ENCODE results near the gene RAB5IF.
"Not testable (repeated sequence)": the region's sequence is repeated elsewhere in the genome, so short reads cannot be mapped to it uniquely, and the experiment has no call there.

Gene RAB5IF

GRCh38 chr20:36607586-36608387 lies 2.2 kb downstream of the RAB5IF start:
- Histone ChIP-seq H3K4me1 (ENCODE audit: control insufficient read depth, insufficient read depth, low read length) (peaks cover 2% of the 10 kb centered on the region), H3K4me3 (ENCODE audit: low read length) (no peak overlapping the region), H3K36me3 (ENCODE audit: control insufficient read depth, insufficient read depth, low read length) (peaks cover 13% of the 10 kb centered on the region; the same call in 1 of the 2 replicates), H3K27me3 (ENCODE audit: control insufficient read depth, insufficient read depth, low read length) (no peaks in the 10 kb centered on the region), H3K27ac (ENCODE audit: low read length) (no peak overlapping the region), H3K9me3 (ENCODE audit: control insufficient read depth, insufficient read depth, low read length) (no peaks in the 10 kb centered on the region)
- no peak for DNase-seq (ENCODE audit: low read depth, low spot score)
- WGBS (ENCODE audit: insufficient coverage, insufficient read length), result no CpG with 5 or more reads among the region's 7 CpGs

GRCh38 chr20:36608388-36608728 lies 2.8 kb downstream of the RAB5IF start:
- DNase-seq (ENCODE audit: low read depth, low spot score); H3K27ac ChIP-seq (ENCODE audit: low read length); H3K4me1 ChIP-seq (ENCODE audit: control insufficient read depth, insufficient read depth, low read length); H3K4me3 ChIP-seq (ENCODE audit: low read length); H3K27me3 ChIP-seq (ENCODE audit: control insufficient read depth, insufficient read depth, low read length); H3K9me3 ChIP-seq (ENCODE audit: control insufficient read depth, insufficient read depth, low read length): not testable (repeated sequence)
- no CpG with 5 or more reads among the region's 6 CpGs for WGBS (ENCODE audit: insufficient coverage, insufficient read length)
- H3K36me3 ChIP-seq (ENCODE audit: control insufficient read depth, insufficient read depth, low read length), result peaks cover 16% of the 10 kb centered on the region; the same call in 1 of the 2 replicates

GRCh38 chr20:36611625-36612024 lies 6.0 kb downstream of the RAB5IF start:
- no CpG with 5 or more reads among the region's 5 CpGs for WGBS (ENCODE audit: insufficient coverage, insufficient read length)
- DNase-seq (ENCODE audit: low read depth, low spot score), result no peak
- H3K36me3 ChIP-seq (ENCODE audit: control insufficient read depth, insufficient read depth, low read length), result peaks cover 20% of the 10 kb centered on the region; the same call in 1 of the 2 replicates

DNA sequence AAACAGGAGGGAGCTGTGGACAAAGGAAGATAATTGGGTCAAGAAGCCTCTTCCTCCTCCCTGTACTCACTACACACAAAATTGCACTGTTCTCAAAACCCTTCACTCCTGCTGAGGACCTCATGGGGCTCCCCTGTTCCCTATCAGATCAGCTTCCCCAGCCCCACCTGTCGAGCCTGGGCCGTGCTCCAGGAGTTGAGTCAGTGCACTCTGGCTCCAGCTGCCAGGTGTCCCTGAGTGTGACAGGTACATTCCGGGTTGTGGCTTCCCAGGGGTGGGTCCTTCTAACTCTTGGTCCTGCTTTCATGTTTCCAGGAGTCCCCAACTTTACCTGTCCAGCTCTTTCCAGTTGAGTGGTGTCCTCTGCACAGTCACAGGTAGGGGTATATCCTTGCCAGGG lies 8.4 kb downstream of the RAB5IF start:
- Histone ChIP-seq H3K4me1 (ENCODE audit: control insufficient read depth, insufficient read depth, low read length) (no peaks in the 10 kb centered on the region), H3K9me3 (ENCODE audit: control insufficient read depth, insufficient read depth, low read length) (no peaks in the 10 kb centered on the region), H3K27me3 (ENCODE audit: control insufficient read depth, insufficient read depth, low read length) (no peaks in the 10 kb centered on the region), H3K36me3 (ENCODE audit: control insufficient read depth, insufficient read depth, low read length) (peaks cover 20% of the 10 kb centered on the region; the same call in 1 of the 2 replicates), H3K27ac (ENCODE audit: low read length) (no peak overlapping the region), H3K4me3 (ENCODE audit: low read length) (no peak overlapping the region)
- no CpG with 5 or more reads among the region's 3 CpGs for WGBS (ENCODE audit: insufficient coverage, insufficient read length)
- DNase-seq (ENCODE audit: low read depth, low spot score), result no peak

More at GRCh38 chr20:36611625-36612024, 6.0 kb downstream of the RAB5IF start:
- Histone ChIP-seq H3K27me3 (ENCODE audit: control insufficient read depth, insufficient read depth, low read length) (no peaks in the 10 kb centered on the region), H3K4me1 (ENCODE audit: control insufficient read depth, insufficient read depth, low read length) (no peaks in the 10 kb centered on the region), H3K27ac (ENCODE audit: low read length) (no peak overlapping the region), H3K4me3 (ENCODE audit: low read length) (no peak overlapping the region), H3K9me3 (ENCODE audit: control insufficient read depth, insufficient read depth, low read length) (no peaks in the 10 kb centered on the region)

GRCh38 chr20:36614781-36615557 lies 9.4 kb downstream of the RAB5IF start:
- Histone ChIP-seq H3K4me3 (ENCODE audit: low read length) (no peak overlapping the region), H3K27ac (ENCODE audit: low read length) (no peak overlapping the region), H3K9me3 (ENCODE audit: control insufficient read depth, insufficient read depth, low read length) (no peaks in the 10 kb centered on the region), H3K4me1 (ENCODE audit: control insufficient read depth, insufficient read depth, low read length) (no peaks in the 10 kb centered on the region), H3K36me3 (ENCODE audit: control insufficient read depth, insufficient read depth, low read length) (peaks cover 15% of the 10 kb centered on the region; the same call in 1 of the 2 replicates), H3K27me3 (ENCODE audit: control insufficient read depth, insufficient read depth, low read length) (no peaks in the 10 kb centered on the region)
- no peak for DNase-seq (ENCODE audit: low read depth, low spot score)
- WGBS (ENCODE audit: insufficient coverage, insufficient read length), result no CpG with 5 or more reads among the region's 14 CpGs

GRCh38 chr20:36620917-36621316 lies 15.3 kb downstream of the RAB5IF start:
- no peak overlapping the region for H3K27ac ChIP-seq (ENCODE audit: low read length)
- WGBS (ENCODE audit: insufficient coverage, insufficient read length), result no CpG with 5 or more reads among the region's 5 CpGs
- H3K4me1 ChIP-seq (ENCODE audit: control insufficient read depth, insufficient read depth, low read length), result no peaks in the 10 kb centered on the region
- no peaks in the 10 kb centered on the region for H3K36me3 ChIP-seq (ENCODE audit: control insufficient read depth, insufficient read depth, low read length)
- H3K9me3 ChIP-seq (ENCODE audit: control insufficient read depth, insufficient read depth, low read length), result no peaks in the 10 kb centered on the region
- H3K27me3 ChIP-seq (ENCODE audit: control insufficient read depth, insufficient read depth, low read length), result no peaks in the 10 kb centered on the region
- DNase-seq (ENCODE audit: low read depth, low spot score), result no peak
- no peak overlapping the region for H3K4me3 ChIP-seq (ENCODE audit: low read length)

DNA sequence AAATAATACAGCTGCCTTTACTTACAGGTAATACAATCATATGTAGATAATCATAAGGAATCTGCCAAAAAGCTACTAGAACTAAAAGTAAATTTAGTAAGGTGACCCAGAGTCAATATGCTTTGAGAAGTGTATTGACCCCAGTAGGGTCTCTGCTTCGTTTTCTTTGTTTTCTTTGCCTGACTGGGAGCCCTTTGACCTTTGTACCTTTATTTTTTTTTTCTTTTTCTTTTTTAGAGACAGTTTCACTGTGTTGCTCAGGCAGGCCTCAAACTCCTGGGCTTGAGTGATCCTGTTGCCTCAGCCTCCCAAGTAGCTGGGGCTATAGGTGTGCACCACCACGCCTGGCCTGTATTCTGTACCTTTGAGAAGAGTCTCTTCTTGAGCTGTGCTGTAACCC lies 17.9 kb downstream of the RAB5IF start:
- DNase-seq (ENCODE audit: low read depth, low spot score), result no peak
- no CpG with 5 or more reads among the region's 2 CpGs for WGBS (ENCODE audit: insufficient coverage, insufficient read length)

GRCh38 chr20:36624068-36624943 lies 18.7 kb downstream of the RAB5IF start:
- Histone ChIP-seq H3K36me3 (ENCODE audit: control insufficient read depth, insufficient read depth, low read length) (no peaks in the 10 kb centered on the region), H3K27ac (ENCODE audit: low read length) (no peak overlapping the region), H3K4me1 (ENCODE audit: control insufficient read depth, insufficient read depth, low read length) (no peaks in the 10 kb centered on the region), H3K27me3 (ENCODE audit: control insufficient read depth, insufficient read depth, low read length) (no peaks in the 10 kb centered on the region), H3K9me3 (ENCODE audit: control insufficient read depth, insufficient read depth, low read length) (no peaks in the 10 kb centered on the region), H3K4me3 (ENCODE audit: low read length) (no peak overlapping the region)
- no CpG with 5 or more reads among the region's 14 CpGs for WGBS (ENCODE audit: insufficient coverage, insufficient read length)
- no peak for DNase-seq (ENCODE audit: low read depth, low spot score)

More for the DNA sequence above, 17.9 kb downstream of the RAB5IF start:
- no peak overlapping the region for H3K27ac ChIP-seq (ENCODE audit: low read length)
- no peaks in the 10 kb centered on the region for H3K36me3 ChIP-seq (ENCODE audit: control insufficient read depth, insufficient read depth, low read length)
- no peaks in the 10 kb centered on the region for H3K4me1 ChIP-seq (ENCODE audit: control insufficient read depth, insufficient read depth, low read length)
- no peak overlapping the region for H3K4me3 ChIP-seq (ENCODE audit: low read length)
- H3K27me3 ChIP-seq (ENCODE audit: control insufficient read depth, insufficient read depth, low read length), result no peaks in the 10 kb centered on the region
- H3K9me3 ChIP-seq (ENCODE audit: control insufficient read depth, insufficient read depth, low read length), result no peaks in the 10 kb centered on the region

GRCh38 chr20:36624944-36625324 lies 19.4 kb downstream of the RAB5IF start:
- WGBS (ENCODE audit: insufficient coverage, insufficient read length), result no CpG with 5 or more reads among the region's 2 CpGs
- Histone ChIP-seq H3K4me3 (ENCODE audit: low read length) (no peak overlapping the region), H3K27ac (ENCODE audit: low read length) (no peak overlapping the region), H3K27me3 (ENCODE audit: control insufficient read depth, insufficient read depth, low read length) (no peaks in the 10 kb centered on the region), H3K4me1 (ENCODE audit: control insufficient read depth, insufficient read depth, low read length) (no peaks in the 10 kb centered on the region), H3K36me3 (ENCODE audit: control insufficient read depth, insufficient read depth, low read length) (no peaks in the 10 kb centered on the region), H3K9me3 (ENCODE audit: control insufficient read depth, insufficient read depth, low read length) (no peaks in the 10 kb centered on the region)
- no peak for DNase-seq (ENCODE audit: low read depth, low spot score)

DNA sequence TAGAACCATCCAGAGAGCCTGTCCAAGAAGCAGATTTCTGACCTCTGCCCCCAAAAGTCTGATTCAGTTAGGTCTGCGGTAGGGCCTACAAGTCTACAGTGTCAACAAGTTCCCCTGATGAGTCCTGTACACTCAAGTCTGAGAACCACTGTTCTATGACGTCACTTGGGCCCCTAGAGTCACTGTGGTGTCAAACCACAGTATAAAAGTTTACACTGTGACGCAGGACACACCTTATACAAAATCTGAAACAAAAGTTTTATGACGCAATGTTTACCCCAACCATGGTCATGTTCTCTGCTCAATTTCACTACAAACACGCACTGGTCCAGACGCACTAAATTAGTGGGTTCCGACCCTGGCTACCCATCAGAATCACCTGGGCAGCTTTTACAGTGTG lies 22.5 kb downstream of the RAB5IF start:
- DNase-seq (ENCODE audit: low read depth, low spot score), result no peak
- H3K9me3 ChIP-seq (ENCODE audit: control insufficient read depth, insufficient read depth, low read length), result no peaks in the 10 kb centered on the region
- H3K4me1 ChIP-seq (ENCODE audit: control insufficient read depth, insufficient read depth, low read length), result 0 out of 2 replicates have a peak, but pooled peaks cover 1% of the 10 kb centered on the region
- no CpG with 5 or more reads among the region's 7 CpGs for WGBS (ENCODE audit: insufficient coverage, insufficient read length)
- H3K36me3 ChIP-seq (ENCODE audit: control insufficient read depth, insufficient read depth, low read length), result no peaks in the 10 kb centered on the region
- H3K4me3 ChIP-seq (ENCODE audit: low read length), result no peak overlapping the region
- H3K27ac ChIP-seq (ENCODE audit: low read length), result no peak overlapping the region
- H3K27me3 ChIP-seq (ENCODE audit: control insufficient read depth, insufficient read depth, low read length), result no peaks in the 10 kb centered on the region
